Myocyte (in vitro differentiated cells): ENCODE data around the gene MCM8. TPM values are rescaled to one million over a fixed set of nuclear protein-coding genes. Genes with fewer than 3 reads are reported as not detected.
A peak's percentile ranks its signal among the peaks of the same experiment; 100 is the strongest.

Source experiments
- DNase-seq: peaks from one replicate; pipeline ENCODE4 v3.0.0-alpha.2; 2012; ENCODE audit warnings: low read depth
- polyA plus RNA-seq: library from polyadenylated mRNA; unstranded; fragments of >200 nt; gene quantifications from one replicate; pipeline ENCODE4 v1.2.1, GENCODE V29; 2012; ENCODE audit warnings: missing spikeins
- total RNA-seq: library from RNA; depleted of rRNA; stranded (reverse); fragments of >200 nt; gene quantifications from 2 replicates; pipeline ENCODE4 v1.2.3, GENCODE V29; 2014

MCM8 gene
- total RNA-seq: 9.3 and 12.9 TPM in 2 replicates
- 2.0 TPM for polyA plus RNA-seq

DNA sequence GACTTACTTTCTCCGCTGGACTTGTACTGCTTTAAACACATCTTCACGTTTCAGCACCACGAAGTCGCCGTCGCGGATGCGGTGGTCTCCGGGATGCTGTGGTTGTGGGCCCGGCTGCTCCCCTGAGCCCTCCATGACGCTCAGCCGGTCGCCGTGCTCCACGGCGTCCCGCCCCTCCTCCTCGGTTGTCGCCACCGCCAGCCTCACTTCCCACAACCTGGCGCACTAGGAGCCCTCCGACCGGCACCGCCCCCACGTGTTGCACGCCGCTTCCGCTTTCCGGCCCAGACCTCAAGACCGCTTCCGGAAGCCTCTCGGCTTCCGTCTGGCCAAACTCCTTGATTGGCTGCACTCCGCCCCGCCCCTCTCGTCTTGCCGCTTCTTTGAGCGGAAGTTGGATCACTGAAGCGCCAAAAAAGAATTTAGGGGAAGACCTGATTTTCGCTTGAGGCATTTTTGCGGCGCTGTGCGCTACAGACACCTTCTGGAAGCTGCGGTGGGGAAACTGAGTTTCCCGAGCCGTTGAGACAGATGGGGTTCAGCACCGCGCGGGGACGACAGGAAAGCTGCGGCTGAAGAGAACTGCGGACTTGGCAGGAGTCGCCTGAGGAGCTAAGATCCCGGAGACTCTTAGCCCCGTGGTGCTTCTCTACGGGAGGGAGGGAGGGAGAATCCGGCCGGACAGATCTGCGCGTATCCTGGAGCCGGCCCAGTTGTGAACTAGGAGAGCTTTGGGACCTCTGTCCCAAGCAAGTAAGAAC, at the start of gene MCM8, which contains the start of gene TRMT6:
MCM8 (plus strand) TSS at position 382 of the 761 bp plus-strand sequence. CDS start 1,364 bp downstream, outside the sequence.
TRMT6 (minus strand) TSS at position 263 of the 761 bp plus-strand sequence; CDS start at position 135, 128 bp downstream.
- DNase-seq: peak; percentile 96

DNA sequence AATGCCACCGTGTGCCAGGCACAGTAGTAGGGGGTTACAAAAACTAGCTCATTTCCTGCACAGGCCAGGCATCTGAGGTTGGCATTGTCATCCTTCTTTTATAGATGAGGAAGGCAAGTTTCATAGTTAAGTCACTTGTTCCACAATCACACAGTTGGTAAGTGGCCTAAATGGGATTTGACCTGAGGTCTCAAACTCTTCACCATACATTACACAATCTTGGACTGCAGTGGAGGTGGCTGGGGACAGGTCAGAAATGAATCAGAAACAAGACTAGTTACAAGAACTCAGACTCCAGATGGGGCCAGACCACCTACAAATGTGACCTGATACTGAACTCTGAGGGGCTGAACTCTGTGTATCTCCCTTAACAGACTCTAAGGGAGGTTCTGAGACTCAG, 49.5 kb upstream of the MCM8 start:
- DNase-seq: no peak

DNA sequence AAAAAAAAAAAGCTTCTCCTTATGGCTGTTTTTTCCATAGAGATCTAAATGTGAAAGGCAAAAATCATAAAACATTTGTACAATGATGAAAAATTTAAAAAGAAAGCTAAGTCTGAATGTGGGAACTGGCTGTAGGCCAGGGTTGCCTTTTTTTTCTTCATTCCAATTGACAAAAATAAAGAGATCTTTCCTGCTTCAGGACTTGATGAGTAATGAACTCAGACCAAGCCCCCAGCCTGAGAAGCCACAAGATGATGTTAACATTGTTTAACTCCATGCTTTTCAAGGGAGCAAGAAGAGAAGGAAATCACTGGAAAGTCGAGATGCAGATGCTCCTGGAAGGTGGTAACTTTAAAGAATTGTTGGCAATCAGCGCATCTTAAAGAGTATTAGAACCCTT, 41.5 kb upstream of the MCM8 start:
- no peak for DNase-seq

- no peak for DNase-seq
These were observed 40.3 kb upstream of the MCM8 start for GRCh38 chr20:5910186-5910585.

DNA sequence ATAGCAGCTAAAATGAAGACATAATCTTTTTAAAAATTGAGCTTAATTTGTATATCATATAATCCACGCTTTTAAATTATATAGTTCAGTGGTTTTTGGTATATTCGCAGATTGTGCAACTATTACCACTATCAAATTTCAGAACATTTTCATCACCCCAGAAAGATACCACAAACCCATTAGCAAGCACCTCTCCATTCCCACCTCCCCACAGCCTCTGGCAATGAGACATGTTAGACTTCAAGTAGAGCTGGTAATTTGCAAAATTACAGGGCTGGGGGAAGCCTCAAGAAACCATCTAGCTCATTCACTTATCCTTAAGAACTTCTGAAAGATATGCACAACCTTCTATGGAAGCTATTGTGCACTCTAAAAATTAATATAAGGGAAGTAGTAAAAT, 37.3 kb upstream of the MCM8 start:
- DNase-seq: no peak

GRCh38 chr20:5914859-5915258, 35.6 kb upstream of the MCM8 start:
- DNase-seq: no peak

- peak; percentile 16 for DNase-seq
These were observed 31.4 kb upstream of the MCM8 start for GRCh38 chr20:5918856-5919625.

DNA sequence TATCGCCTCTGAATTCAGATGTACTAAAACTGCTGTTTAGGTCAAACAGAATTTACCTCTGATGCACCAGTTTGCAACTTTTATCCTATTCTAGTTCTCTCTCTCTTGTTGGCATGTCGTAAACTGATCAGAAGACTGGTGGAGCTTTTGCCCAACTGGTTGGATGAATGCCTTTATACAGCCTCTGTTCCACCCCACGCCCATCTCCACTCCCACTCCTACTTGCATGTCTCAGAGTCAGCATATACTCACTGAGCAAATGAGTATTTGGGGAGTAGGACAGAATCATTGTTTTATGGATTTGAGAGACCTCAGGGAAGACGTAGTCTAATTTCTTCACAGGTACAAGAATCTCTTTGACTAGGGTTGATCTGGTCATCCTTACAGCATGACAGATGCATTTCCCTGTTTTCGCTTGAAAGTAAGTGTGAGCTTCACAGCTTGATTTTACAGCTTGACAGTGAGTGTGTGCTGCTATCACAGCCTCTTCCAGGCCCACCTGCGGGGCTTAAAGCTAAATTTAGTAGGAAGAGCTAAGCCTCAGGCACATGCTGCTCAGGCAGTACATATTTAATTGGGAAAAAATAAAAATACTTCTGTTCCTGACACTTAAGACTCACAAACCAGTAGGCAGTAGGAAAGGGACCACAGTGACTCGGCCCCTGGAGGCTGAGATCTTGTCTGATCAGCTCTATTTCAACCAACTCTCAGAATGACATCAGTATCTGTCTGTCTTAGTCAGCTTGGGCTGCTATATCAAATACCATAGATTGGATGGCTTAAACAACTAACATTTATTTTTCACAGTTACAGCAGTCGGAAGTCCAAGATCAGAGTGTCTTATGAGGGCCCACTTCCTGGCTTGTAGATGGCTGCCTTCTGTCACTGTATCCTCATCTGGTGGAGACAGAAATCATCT, 30.6 kb upstream of the MCM8 start:
- DNase-seq: no peak

DNA sequence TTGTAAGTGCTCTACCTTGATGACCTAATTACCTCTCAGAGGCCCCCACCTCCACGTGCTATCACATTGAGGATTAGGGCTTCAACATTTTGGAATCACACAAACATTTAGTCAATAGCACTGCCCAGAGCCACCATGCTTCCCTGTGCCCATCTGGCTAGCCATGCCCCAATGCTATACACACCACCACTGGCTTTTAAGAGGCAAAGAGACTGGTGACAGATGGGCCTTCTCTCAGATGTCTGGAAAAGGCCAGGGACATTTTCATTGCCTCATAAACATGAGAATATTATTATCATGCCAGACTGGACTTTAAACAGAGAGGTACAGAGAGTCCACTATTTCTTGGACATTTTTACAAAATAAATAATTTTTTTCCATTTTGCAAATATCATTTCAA, 29.9 kb upstream of the MCM8 start:
- no peak for DNase-seq

DNA sequence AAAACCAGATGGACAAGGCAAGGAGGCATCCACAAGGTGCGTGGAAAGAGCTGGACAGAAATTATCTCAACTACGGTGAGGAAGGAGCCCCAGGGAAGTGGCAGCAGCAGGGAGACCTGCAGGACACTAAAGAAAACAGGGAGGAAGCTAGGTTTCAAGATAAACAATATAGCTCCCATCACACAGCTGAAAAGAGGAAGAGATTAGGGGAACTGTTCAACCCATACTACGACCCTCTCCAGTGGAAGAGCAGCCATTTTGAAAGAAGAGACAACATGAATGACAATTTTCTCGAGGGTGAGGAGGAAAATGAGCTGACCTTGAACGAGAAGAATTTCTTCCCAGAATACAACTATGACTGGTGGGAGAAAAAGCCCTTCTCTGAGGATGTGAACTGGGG, 27.0 kb upstream of the MCM8 start:
- DNase-seq: no peak

DNA sequence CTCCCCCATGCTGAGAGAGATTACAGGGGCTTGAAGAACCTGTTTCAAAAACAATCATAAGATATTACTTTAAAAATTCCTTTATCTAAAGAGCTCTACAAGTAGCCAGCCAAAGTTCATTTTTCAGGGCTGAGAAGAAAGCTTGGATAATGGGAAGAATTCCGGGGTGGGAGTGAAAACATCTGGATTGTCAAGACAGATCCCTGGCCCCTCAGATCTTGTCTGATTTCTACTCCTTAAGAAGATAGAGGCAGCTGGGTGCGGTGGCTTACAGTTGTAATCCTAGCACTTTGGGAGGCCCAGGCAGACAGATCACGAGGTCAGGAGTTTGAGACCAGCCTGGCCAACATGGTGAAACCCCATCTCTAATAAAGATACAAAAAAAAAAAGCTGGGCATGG, 24.9 kb upstream of the MCM8 start:
- DNase-seq: no peak

GRCh38 chr20:5927749-5928462, 22.5 kb upstream of the MCM8 start:
- no peak for DNase-seq

DNA sequence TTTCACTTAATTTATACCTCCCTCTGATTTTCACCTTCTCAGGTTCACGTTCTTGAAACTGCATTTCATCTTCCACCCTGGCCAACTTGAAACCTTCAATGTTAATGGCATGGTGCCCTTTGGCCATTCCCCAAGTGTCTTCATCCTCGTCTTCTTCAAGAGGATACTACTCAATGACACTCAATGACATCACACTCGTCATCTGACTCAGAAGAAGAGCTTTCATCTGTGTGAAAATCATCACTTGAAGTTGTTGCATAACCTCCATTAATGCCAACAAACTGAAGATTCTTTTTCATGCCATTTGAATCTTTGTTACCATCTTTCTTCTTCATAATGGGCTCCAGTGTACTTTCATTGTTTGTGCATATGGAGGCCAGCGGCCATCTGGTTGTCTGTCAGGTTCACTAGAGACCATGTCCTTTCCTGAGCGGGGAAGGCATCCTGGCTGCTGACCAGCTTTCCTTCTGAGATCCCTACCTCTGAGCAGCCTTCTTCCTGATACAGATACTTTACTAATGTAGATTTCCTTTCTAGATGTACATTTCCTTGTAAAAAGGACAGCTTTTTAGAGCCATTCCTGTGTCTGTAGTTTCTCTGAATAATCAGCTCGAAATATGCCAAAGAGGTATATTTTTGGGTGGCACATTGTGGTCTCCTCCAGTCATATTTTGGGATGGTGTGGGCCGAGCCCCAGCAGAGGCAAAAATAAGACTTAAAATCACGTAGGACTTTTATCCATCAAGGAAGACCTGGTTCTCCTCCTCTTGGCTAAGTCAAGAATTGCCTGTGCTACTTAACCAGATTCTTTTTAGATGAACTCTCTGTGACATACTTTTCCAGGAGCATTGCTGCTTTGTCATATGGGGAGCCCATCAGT, 21.4 kb upstream of the MCM8 start:
- DNase-seq: no peak

- no peak for DNase-seq
These were observed 19.0 kb upstream of the MCM8 start for GRCh38 chr20:5931411-5931810.

GRCh38 chr20:5932796-5933195, 17.7 kb upstream of the MCM8 start:
- DNase-seq: no peak

GRCh38 chr20:5933802-5934436, 16.5 kb upstream of the MCM8 start:
- DNase-seq: peak; percentile 47

GRCh38 chr20:5935384-5935783, 15.1 kb upstream of the MCM8 start:
- no peak for DNase-seq

DNA sequence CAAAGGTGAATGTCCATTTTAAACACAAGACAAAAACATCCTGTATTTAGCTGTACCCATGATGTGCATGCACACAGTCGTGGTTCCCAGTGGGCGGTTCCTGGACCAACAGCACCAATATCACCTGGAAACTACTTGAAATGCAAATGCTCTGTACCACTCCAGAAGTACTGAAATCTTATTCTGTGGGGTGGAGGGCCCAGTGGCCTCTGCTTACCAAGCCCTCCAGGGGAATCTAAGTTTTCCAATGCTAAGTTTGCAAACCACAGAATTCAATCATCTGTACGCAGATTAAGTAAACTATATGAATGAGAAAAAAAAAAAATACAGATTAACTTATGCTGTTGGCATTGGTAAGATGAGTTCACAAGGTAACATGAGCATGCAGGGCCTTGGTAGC, 14.2 kb upstream of the MCM8 start:
- DNase-seq: no peak

- DNase-seq: no peak
These were observed 11.9 kb upstream of the MCM8 start for GRCh38 chr20:5938456-5939029.
